Uterus (tissue), 2 donors: ENCODE measurements around the gene RPL11.

Experiments used
- POLR2A ChIP-seq, 2 donors: fragments of 450-650 bp; IDR thresholded peaks; one replicate each; pipeline ENCODE4 v1.6.1; 2016; ENCODE audit warnings: antibody characterized with exemption in 2 of 2, mild to moderate bottlenecking in 1 of 2, moderate library complexity in 1 of 2
- TF ChIP-seq, protein P1 (sequence below), 4 experiments: fragments of 200-600 bp in 2 of 4; fragments of 450-650 bp in 2 of 4; sonication (generic) in 2 of 4; IDR thresholded peaks; one replicate each; pipeline ENCODE4 v1.5.1; 2016 to 2019; ENCODE audit warnings: antibody characterized with exemption in 4 of 4, mild to moderate bottlenecking in 2 of 4, moderate library complexity in 1 of 4

DNA sequence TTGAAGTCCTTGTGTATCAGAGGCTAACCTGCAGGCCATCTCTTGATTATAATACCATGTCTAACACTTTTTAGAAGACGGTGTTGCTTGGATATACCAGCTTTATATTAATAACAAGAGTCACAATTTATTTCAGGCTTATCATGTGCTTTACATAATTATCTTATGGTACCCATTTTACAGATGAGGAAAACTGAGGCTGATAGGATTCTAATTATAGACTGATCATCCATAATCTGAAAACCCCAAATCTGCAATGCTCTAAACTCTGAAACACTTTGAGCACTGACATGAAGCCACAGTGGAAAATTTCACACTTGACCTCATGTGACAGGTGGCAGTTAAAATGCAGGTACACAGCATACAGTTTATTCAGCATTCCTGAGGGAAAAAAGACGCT lies 7.2 kb upstream of the RPL11 start:
- TF ChIP-seq, protein P1, sequence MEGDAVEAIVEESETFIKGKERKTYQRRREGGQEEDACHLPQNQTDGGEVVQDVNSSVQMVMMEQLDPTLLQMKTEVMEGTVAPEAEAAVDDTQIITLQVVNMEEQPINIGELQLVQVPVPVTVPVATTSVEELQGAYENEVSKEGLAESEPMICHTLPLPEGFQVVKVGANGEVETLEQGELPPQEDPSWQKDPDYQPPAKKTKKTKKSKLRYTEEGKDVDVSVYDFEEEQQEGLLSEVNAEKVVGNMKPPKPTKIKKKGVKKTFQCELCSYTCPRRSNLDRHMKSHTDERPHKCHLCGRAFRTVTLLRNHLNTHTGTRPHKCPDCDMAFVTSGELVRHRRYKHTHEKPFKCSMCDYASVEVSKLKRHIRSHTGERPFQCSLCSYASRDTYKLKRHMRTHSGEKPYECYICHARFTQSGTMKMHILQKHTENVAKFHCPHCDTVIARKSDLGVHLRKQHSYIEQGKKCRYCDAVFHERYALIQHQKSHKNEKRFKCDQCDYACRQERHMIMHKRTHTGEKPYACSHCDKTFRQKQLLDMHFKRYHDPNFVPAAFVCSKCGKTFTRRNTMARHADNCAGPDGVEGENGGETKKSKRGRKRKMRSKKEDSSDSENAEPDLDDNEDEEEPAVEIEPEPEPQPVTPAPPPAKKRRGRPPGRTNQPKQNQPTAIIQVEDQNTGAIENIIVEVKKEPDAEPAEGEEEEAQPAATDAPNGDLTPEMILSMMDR (IDR thresholded peaks at IDR 0.05): no peak
- TF ChIP-seq POLR2A (IDR thresholded peaks at IDR 0.05): no peak
